ENCODE data around the gene IL12RB2.

GRCh38 chr1:67399199-67399993 is 91.7 kb downstream of the IL12RB2 start:
- TF ChIP-seq POLR2AphosphoS5 (IDR thresholded peaks at IDR 0.05; ENCODE audit: low read depth, low read length): no peak
- no peak for TF ChIP-seq TAF1 (IDR thresholded peaks at IDR 0.05; ENCODE audit: borderline replicate concordance, insufficient read depth, low read length)

Data from PFSK-1 (cell line).